A549 (cell line): ENCODE results near the gene ZNF213.

Experiments used
- CBX8 ChIP-seq: fragments of 200-600 bp; sonication (generic); IDR thresholded peaks from 2 replicates; pipeline ENCODE4 v1.6.1; 2016
- KDM5A ChIP-seq: fragments of 200-600 bp; sonication (generic); IDR thresholded peaks from 2 replicates; pipeline ENCODE4 v1.6.1; 2016; ENCODE audit warnings: antibody characterized with exemption, mild to moderate bottlenecking
- RCOR1 ChIP-seq: fragments of 150-350 bp; IDR thresholded peaks from 2 replicates; pipeline ENCODE4 v1.6.1; 2014; ENCODE audit warnings: antibody characterized with exemption, low read length, low read depth
- SMC3 ChIP-seq: fragments of >200 bp; sonication (Bioruptor Twin); formaldehyde crosslinking; IDR thresholded peaks from 3 replicates; pipeline ENCODE4 v1.6.1; 2018; ENCODE audit warnings: inconsistent platforms
- TF ChIP-seq, protein P1 (sequence below): fragments of >200 bp; sonication (Bioruptor Twin); formaldehyde crosslinking; IDR thresholded peaks from 3 replicates; pipeline ENCODE4 v1.5.1; 2016

DNA sequence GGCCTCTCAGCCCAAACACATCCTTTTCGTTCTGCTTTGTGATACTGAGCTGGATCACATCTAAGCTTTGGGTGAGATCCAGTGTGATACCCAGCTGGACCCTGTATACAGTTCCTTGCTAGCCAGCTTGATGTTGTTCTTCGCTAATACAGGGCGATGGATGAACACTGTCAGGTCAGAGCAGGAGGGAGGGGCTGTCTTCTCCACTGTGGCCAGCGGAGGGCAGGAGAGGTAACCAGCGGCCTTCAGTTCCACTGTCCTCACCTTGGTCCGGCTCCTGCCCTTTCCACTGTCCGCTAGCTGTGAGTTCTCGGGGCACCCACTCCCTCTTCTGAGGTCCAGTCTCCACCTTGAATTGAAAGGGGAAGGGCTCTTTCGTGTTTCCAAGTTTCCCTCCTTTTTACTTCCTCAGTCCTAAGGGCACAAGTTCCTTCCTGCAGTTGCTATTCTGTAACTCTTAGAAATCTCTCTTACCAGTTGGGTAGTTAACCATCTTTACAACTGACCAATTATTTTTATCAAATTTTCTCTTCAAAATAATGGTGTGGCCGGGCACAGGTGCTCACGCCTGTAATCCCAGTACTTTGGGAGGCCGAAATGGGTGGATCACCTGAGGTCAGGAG is 3.0 kb upstream of the ZNF213 start:
- no peak for TF ChIP-seq RCOR1
- no peak for TF ChIP-seq KDM5A
- TF ChIP-seq CBX8 = no peak
- TF ChIP-seq, protein P1, sequence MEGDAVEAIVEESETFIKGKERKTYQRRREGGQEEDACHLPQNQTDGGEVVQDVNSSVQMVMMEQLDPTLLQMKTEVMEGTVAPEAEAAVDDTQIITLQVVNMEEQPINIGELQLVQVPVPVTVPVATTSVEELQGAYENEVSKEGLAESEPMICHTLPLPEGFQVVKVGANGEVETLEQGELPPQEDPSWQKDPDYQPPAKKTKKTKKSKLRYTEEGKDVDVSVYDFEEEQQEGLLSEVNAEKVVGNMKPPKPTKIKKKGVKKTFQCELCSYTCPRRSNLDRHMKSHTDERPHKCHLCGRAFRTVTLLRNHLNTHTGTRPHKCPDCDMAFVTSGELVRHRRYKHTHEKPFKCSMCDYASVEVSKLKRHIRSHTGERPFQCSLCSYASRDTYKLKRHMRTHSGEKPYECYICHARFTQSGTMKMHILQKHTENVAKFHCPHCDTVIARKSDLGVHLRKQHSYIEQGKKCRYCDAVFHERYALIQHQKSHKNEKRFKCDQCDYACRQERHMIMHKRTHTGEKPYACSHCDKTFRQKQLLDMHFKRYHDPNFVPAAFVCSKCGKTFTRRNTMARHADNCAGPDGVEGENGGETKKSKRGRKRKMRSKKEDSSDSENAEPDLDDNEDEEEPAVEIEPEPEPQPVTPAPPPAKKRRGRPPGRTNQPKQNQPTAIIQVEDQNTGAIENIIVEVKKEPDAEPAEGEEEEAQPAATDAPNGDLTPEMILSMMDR = peak; percentile 39
- TF ChIP-seq SMC3 = 0 out of 3 replicates have a peak, but pooled peaks have one; percentile 17
